ENCODE data around the gene SERINC5.
"Not testable (repeated sequence)": the region's sequence is repeated elsewhere in the genome, so short reads cannot be mapped to it uniquely, and the experiment has no call there.

Gene SERINC5

DNA sequence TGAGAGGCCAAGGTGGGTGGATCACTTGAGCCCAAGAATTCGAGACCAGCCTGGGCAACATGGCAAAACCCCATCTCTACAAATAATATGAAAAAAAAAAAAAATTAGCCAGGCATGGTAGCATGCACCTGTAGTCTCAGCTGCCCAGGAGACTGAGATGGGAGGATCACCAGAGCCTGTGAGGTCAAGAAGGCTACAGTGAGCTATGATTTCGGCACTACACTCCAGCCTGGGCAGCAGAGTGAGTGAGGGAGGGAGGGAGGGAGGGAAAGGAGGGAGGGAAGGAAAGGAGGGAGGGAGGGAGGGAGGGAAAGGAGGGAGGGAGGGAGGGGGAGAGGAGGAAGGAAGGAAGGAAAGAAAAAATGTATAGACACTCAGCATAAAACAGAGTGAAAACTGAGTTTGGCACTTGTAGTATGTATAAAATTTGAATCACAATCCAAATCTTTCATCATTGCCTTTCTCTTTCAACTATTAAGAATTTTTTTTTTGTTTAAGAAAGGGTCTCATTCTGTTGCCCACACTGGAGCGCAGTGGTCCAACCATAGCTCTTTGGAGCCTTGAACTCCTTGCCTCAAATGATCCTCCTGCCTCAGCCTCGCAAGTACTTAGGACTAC lies 27.8 kb downstream of the SERINC5 start:
- no peak for DNase-seq (ENCODE audit: low read depth in 2 of 2)

GRCh38 chr5:80225934-80226326 lies 29.9 kb downstream of the SERINC5 start:
- DNase-seq (ENCODE audit: low read depth in 2 of 2), result no peak

GRCh38 chr5:80225189-80225933 lies 30.5 kb downstream of the SERINC5 start:
- DNase-seq (ENCODE audit: low read depth in 2 of 2), result no peak

- no peak for DNase-seq (ENCODE audit: low read depth in 2 of 2)
These were observed 32.3 kb downstream of the SERINC5 start for GRCh38 chr5:80223561-80223960.

DNA sequence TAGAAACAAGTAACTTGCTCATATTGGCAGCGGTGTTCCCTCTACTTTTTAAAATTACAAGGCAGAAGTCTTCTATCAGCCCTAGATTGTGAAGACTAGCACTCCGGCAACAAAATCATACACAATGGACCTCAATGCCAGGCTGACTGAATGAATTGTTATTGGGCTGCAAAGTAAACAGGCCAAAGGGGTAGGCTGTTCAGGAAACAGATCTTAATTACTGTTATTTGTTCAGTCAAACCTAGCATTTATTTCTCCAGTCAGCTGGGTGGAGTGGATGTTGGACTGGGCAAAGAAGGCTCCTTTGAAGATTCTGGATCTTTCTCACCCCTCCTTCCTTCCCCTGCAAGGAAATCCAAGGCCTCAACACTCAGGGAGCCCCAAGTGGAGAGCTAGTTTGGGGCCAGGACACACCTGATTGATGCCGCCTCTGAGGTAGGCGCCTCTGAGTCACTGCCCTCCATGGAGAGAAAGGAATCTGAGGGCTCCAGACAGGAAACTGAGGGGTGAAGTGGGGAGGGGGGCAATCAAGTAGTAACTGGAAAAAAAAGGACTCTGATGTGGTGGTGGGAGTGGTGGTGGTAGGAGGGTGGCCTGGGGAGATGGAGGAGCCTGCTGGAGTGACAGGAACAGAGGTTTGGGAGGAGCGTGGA lies 35.5 kb downstream of the SERINC5 start:
- no peak for DNase-seq (ENCODE audit: low read depth in 2 of 2)

DNA sequence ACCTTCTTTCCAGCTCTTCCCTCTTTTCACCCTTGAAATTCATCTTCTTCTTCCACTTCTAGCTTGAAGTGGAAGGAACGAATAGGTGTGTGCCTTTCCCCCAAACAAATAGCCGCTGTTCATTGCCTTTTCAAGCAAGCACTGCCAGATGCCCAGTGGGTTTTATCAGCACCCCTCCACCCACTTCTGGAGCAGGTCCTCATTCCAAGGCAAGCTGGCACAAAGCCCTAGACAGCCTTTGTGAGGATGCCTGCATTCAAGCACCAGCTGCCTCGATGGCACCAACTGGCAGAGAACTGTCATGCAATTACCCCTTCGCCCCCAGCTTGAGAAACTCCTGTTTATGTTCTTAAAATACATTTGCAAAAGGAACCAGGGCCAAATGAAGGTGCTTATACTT lies 36.5 kb downstream of the SERINC5 start:
- DNase-seq (ENCODE audit: low read depth in 2 of 2), result no peak

GRCh38 chr5:80217667-80218066 lies 38.2 kb downstream of the SERINC5 start:
- DNase-seq (ENCODE audit: low read depth in 2 of 2), result no peak

DNA sequence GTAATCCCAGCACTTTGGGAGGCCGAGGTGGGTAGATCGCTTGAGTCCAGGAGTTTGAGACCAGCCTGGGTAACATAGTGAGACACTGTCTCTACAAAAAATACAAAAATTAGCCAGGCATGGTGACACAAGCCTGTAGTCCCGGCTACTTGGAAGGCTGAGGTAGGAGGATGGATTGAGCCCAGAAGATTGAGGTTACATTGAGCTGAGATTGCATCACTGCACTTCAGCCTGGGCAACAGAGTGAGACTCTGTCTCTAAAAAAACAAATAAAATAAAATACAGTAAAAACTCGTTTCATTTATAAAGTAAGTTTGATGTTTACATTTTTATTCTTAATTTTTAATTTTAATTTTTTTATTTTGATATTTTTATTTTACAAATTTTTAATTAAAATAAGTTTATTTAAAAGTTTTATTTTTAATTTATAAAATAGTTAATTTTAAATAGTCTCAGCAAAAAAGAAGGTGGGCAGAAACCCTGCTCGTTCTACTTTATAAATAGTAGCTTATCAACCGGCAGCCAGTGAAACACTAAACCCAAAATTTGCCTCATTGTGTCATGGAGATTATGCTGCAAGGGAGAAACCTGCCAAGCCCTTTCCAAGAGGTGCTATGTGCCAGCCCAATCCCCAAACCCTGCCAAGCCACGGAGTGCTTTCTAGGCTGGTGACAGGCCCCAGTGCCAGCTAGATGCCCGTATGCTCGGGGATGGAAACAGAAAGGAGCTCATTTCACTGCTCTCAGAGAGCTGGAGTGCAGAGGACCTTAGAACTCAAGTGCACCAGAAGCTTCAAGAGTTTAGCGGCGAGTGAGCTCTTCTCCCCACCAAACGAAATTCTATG lies 38.9 kb downstream of the SERINC5 start:
- peak in 1 of 2 donors; percentile 23 for DNase-seq (ENCODE audit: low read depth in 2 of 2)

DNA sequence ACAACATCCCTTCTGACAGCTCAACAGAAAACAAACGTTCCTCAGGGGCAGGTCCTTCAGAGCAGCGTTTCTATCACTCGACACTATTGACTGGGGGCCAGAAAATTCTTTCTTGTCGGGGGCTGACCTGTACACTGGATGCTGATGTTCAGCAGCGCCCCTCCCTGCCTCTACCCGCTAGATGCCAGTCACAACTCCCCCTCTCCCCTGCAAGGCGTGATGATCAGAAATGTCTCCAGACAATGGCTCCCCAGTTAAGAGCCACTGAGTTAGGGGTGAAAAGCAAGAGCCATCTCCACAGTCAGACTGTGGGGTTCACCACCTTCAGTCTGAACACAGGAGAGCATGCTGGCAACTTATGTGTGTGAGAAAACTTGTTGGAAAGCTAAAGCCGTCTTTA lies 39.8 kb downstream of the SERINC5 start:
- no peak for DNase-seq (ENCODE audit: low read depth in 2 of 2)

DNA sequence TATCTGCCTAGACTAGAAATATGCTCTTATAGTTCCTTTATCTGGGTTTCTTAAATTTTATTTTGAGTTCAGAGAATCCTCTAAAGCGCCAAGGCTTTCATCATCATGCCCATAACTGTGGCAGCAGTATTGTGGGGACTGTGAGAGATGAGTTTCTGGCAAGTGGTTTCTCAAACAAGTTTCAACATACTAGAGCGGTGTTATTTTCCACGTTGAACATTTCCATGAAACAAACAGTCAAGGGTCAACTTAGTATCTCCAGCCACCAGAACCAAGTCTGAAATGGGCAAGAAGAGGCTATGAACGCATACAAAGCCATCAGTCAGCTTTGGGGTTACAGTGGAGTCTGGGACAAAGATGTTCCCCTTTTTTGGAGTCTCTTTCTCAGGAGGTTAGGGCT lies 40.3 kb downstream of the SERINC5 start:
- no peak for DNase-seq (ENCODE audit: low read depth in 2 of 2)

DNA sequence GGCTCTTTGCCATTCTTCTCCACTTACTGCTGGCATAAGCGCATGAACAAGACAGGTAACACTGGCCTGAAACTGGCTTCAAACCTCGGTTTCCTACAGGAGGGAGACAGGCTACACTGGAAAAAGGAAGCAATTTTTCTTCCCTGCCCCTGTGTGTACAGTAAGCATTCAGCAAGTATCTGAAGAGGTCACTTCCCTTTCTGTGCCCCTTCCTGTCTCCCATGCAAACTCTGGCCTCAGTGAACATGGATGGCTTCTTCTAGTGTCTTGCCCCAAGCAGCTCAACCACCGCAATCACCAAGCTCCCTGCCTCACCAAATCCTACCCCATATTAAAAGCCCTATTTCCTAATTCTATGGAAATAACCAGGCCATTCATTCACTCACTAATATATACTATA lies 42.4 kb downstream of the SERINC5 start:
- no peak for DNase-seq (ENCODE audit: low read depth in 2 of 2)

GRCh38 chr5:80212171-80212667 lies 43.6 kb downstream of the SERINC5 start:
- DNase-seq (ENCODE audit: low read depth in 2 of 2), result no peak

- DNase-seq (ENCODE audit: low read depth in 2 of 2), result no peak
These were observed 44.5 kb downstream of the SERINC5 start for GRCh38 chr5:80211327-80211726.

- no peak for DNase-seq (ENCODE audit: low read depth in 2 of 2)
These were observed 45.8 kb downstream of the SERINC5 start for GRCh38 chr5:80210014-80210413.

DNA sequence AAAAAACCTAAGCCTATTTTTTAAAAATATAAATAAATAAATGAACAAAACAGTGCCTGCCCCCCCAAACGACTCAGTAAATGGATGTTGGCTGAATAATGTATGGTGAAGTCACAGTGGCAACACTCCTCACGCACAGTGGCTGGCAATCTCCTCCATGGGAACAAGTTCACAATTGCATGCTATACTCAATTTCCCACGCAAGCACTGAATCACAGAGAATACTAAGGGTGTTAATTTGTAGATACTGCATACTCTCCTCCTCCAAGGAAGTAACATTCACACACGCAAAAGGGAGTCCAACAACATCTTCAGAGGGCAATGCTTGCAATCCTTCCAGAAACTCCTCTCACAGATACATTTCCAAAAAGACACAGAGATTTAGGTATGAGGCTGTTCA lies 47.5 kb downstream of the SERINC5 start:
- no peak for DNase-seq (ENCODE audit: low read depth in 2 of 2)

DNA sequence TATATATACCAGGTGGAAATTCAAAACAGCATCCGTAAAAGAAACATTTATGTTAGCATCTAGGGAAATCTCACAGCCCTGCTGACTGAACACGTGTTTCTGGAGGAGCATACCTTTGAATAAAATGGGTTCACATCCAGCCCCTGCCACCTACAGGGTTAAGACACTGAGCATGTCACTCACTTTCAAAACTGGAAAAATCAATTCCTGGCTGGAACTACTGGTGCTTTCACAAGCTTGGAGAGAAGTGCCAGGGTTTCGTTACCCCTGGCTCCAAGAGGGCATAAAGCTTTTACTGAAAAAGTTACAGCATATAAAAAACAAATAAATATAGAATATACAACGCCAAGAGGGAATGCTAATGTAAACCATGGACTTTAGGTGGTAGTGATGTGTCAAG lies 48.0 kb downstream of the SERINC5 start:
- no peak for DNase-seq (ENCODE audit: low read depth in 2 of 2)

GRCh38 chr5:80206282-80206681 lies 49.6 kb downstream of the SERINC5 start:
- no peak for DNase-seq (ENCODE audit: low read depth in 2 of 2)

DNA sequence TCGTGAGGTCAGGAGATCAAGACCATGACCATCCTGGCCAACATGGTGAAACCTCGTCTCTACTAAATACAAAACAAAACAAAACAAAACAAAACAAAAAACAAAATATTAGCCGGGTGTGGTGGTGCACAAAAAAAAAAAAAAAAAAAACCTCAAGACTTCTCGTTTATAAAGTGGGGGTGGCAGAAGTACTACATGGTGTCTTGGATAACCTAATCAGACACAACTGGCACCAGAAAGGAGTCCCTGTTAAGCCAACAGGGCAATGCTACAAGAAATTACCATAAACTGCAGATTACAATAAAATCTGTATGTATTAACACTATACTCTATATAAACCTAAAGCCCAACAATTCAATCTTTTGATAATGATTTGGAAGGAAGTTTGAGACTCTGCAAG lies 50.0 kb downstream of the SERINC5 start:
- no peak for DNase-seq (ENCODE audit: low read depth in 2 of 2)

- DNase-seq (ENCODE audit: low read depth in 2 of 2), result no peak
These were observed 50.8 kb downstream of the SERINC5 start for GRCh38 chr5:80204808-80205614.

GRCh38 chr5:80201763-80202162 lies 54.1 kb downstream of the SERINC5 start:
- DNase-seq (ENCODE audit: low read depth in 2 of 2), result not testable (repeated sequence)

DNA sequence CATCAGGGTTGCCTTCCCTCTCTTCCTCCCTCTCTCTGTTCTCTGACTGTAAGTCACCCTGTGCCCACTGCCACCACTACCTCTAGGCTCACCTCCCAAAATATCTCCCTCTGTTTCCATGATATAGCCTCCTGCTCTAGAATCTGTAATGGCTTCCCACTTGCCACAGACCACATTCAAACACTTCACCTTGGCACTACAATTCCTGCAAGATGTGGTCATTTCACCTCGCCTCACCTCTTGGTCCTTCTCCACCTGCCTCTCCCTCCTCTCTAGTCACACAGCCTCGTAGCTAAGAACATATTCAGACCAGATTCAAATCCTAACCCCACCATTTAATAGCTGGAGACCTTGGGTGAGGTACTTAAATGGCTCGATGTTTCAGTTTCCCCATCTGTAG lies 56.9 kb downstream of the SERINC5 start:
- no peak for DNase-seq (ENCODE audit: low read depth in 2 of 2)

All from activated CD4-positive, alpha-beta T cell treated with anti-CD3 and anti-CD28 coated beads for 24 hours (primary cell).